Parathyroid adenoma (tissue), 2 donors: ENCODE measurements around the gene ZMIZ1.

Source experiments
- H2AFZ ChIP-seq: fragments of 300-600 bp; sonication (generic); one replicate; pipeline ENCODE4 v1.7.0; 2017; ENCODE audit warnings: antibody characterized with exemption, mild to moderate bottlenecking
- H3K27ac ChIP-seq: fragments of 300-600 bp; sonication (generic); one replicate; pipeline ENCODE4 v1.7.0; 2017
- H3K27me3 ChIP-seq: fragments of 300-600 bp; sonication (generic); one replicate; pipeline ENCODE4 v1.7.0; 2017; ENCODE audit warnings: low read length; ENCODE audit not compliant: control insufficient read depth, insufficient read depth
- H3K36me3 ChIP-seq: fragments of 300-600 bp; sonication (generic); one replicate; pipeline ENCODE4 v1.7.0; 2017; ENCODE audit warnings: low read length; ENCODE audit not compliant: control insufficient read depth, insufficient read depth
- H3K4me1 ChIP-seq: fragments of 300-600 bp; sonication (generic); one replicate; pipeline ENCODE4 v1.7.0; 2017; ENCODE audit warnings: control low read depth
- H3K4me2 ChIP-seq: fragments of 300-600 bp; sonication (generic); one replicate; pipeline ENCODE4 v1.7.0; 2017; ENCODE audit warnings: low read length
- H3K4me3 ChIP-seq: fragments of 300-600 bp; sonication (generic); one replicate; pipeline ENCODE4 v1.7.0; 2017; ENCODE audit warnings: low read depth, low read length
- H3K79me2 ChIP-seq: fragments of 300-600 bp; sonication (generic); one replicate; pipeline ENCODE4 v1.7.0; 2017; ENCODE audit warnings: control low read depth
- H3K9ac ChIP-seq: fragments of 300-600 bp; sonication (generic); one replicate; pipeline ENCODE4 v1.7.0; 2017; ENCODE audit warnings: mild to moderate bottlenecking
- H3K9me3 ChIP-seq: fragments of 300-600 bp; sonication (generic); one replicate; pipeline ENCODE4 v1.7.0; 2017; ENCODE audit warnings: low read length; ENCODE audit not compliant: control insufficient read depth
- CTCF ChIP-seq: fragments of 300-600 bp; sonication (generic); IDR thresholded peaks from one replicate; pipeline ENCODE4 v1.7.0; 2017; ENCODE audit warnings: antibody characterized with exemption, mild to moderate bottlenecking
- donor health status: primary hyperparathyroidism.

ZMIZ1 gene

GRCh38 chr10:79145174-79145483 lies 76.4 kb downstream of the ZMIZ1 start:
- TF ChIP-seq CTCF, result no peak
- Histone ChIP-seq H3K9me3 (no peaks in the 10 kb centered on the region), H3K9ac (no peak overlapping the region), H3K27me3 (no peaks in the 10 kb centered on the region), H3K4me2 (no peak overlapping the region), H3K79me2 (peaks cover 2% of the 10 kb centered on the region), H3K4me1 (peaks cover 24% of the 10 kb centered on the region), H2AFZ (no peak overlapping the region), H3K4me3 (no peak overlapping the region), H3K27ac (no peak overlapping the region), H3K36me3 (no peaks in the 10 kb centered on the region)

- Histone ChIP-seq H2AFZ (peak overlapping the region; percentile 23), H3K4me1 (peaks cover 24% of the 10 kb centered on the region), H3K27me3 (no peaks in the 10 kb centered on the region)
These were observed 77.0 kb downstream of the ZMIZ1 start for GRCh38 chr10:79145517-79146470.

GRCh38 chr10:79146611-79147130 lies 77.9 kb downstream of the ZMIZ1 start:
- peak overlapping the region; percentile 79 for H3K27ac ChIP-seq
- H3K4me2 ChIP-seq, result peak overlapping the region; percentile 37
- H3K4me3 ChIP-seq, result no peak overlapping the region
- H3K27me3 ChIP-seq, result no peaks in the 10 kb centered on the region
- H3K4me1 ChIP-seq, result peaks cover 24% of the 10 kb centered on the region
- peak overlapping the region; percentile 23 for H2AFZ ChIP-seq
- H3K36me3 ChIP-seq, result no peaks in the 10 kb centered on the region
- TF ChIP-seq CTCF, result peak; percentile 28
- no peaks in the 10 kb centered on the region for H3K79me2 ChIP-seq
- H3K9ac ChIP-seq, result no peak overlapping the region
- H3K9me3 ChIP-seq, result no peaks in the 10 kb centered on the region

More at GRCh38 chr10:79145517-79146470, 77.0 kb downstream of the ZMIZ1 start:
- H3K79me2 ChIP-seq, result peaks cover 2% of the 10 kb centered on the region
- H3K9ac ChIP-seq, result no peak overlapping the region
- no peak overlapping the region for H3K4me3 ChIP-seq
- peak overlapping the region; percentile 79 for H3K27ac ChIP-seq
- H3K9me3 ChIP-seq, result no peaks in the 10 kb centered on the region
- no peaks in the 10 kb centered on the region for H3K36me3 ChIP-seq
- TF ChIP-seq CTCF, result no peak
- peak overlapping the region; percentile 37 for H3K4me2 ChIP-seq

GRCh38 chr10:79147306-79147705 lies 78.5 kb downstream of the ZMIZ1 start:
- H3K4me2 ChIP-seq, result peak overlapping the region; percentile 6
- peak overlapping the region; percentile 79 for H3K27ac ChIP-seq
- H3K27me3 ChIP-seq, result no peaks in the 10 kb centered on the region
- peaks cover 24% of the 10 kb centered on the region for H3K4me1 ChIP-seq
- H3K9ac ChIP-seq, result no peak overlapping the region
- peak overlapping the region; percentile 23 for H2AFZ ChIP-seq
- TF ChIP-seq CTCF, result no peak
- H3K9me3 ChIP-seq, result no peaks in the 10 kb centered on the region
- H3K4me3 ChIP-seq, result no peak overlapping the region
- H3K36me3 ChIP-seq, result no peaks in the 10 kb centered on the region
- H3K79me2 ChIP-seq, result no peaks in the 10 kb centered on the region
